GM12878 (cell line): ENCODE measurements around the gene DLEC1. TPM values are rescaled to one million over a fixed set of nuclear protein-coding genes. Genes with fewer than 3 reads are reported as not detected.

Source experiments
- ATF7 ChIP-seq: fragments of 450-650 bp; IDR thresholded peaks from 2 replicates; pipeline ENCODE4 v1.6.1; 2016; ENCODE audit warnings: low read depth, mild to moderate bottlenecking
- BACH1 ChIP-seq: fragments of 450-650 bp; IDR thresholded peaks from 2 replicates; pipeline ENCODE4 v1.6.1; 2017; ENCODE audit warnings: mild to moderate bottlenecking, borderline replicate concordance
- EED ChIP-seq: sonication (generic); IDR thresholded peaks from 2 replicates; pipeline ENCODE4 v1.6.1; 2016; ENCODE audit warnings: antibody characterized with exemption, low read depth
- GABPA ChIP-seq: IDR thresholded peaks from 2 replicates; pipeline ENCODE4 v1.6.1; 2014; ENCODE audit warnings: antibody characterized with exemption, low read depth, mild to moderate bottlenecking, inconsistent platforms
- HCFC1 ChIP-seq: fragments of 150-350 bp; IDR thresholded peaks from 2 replicates; pipeline ENCODE4 v1.6.1; 2014; ENCODE audit warnings: low read length
- HDAC6 ChIP-seq: fragments of 200-600 bp; sonication (generic); IDR thresholded peaks from one replicate; pipeline ENCODE4 v1.8.0; 2017; ENCODE audit warnings: antibody characterized with exemption; ENCODE audit not compliant: unreplicated experiment
- IKZF2 ChIP-seq, 2 experiments: fragments of 450-650 bp; IDR thresholded peaks; 2 replicates each; pipeline ENCODE4 v1.6.1; 2017; ENCODE audit warnings: mild to moderate bottlenecking in 2 of 2, moderate library complexity in 2 of 2
- MEF2B ChIP-seq: fragments of 450-650 bp; IDR thresholded peaks from 2 replicates; pipeline ENCODE4 v1.6.1; 2018; ENCODE audit warnings: mild to moderate bottlenecking, moderate library complexity; ENCODE audit not compliant: partially characterized antibody, poor library complexity, severe bottlenecking
- NFIC ChIP-seq: IDR thresholded peaks from 2 replicates; pipeline ENCODE4 v1.6.1; 2012; ENCODE audit warnings: low read depth, mild to moderate bottlenecking, inconsistent platforms, low read length, moderate library complexity
- NR2C1 ChIP-seq: fragments of 450-650 bp; IDR thresholded peaks from 2 replicates; pipeline ENCODE4 v1.6.1; 2017; ENCODE audit warnings: antibody characterized with exemption, mild to moderate bottlenecking, moderate library complexity
- POU2F2 ChIP-seq: IDR thresholded peaks from 3 replicates; pipeline ENCODE4 v1.6.1; 2011; ENCODE audit warnings: low read depth, mild to moderate bottlenecking, low read length, borderline replicate concordance
- RAD21 ChIP-seq: IDR thresholded peaks from 2 replicates; pipeline ENCODE4 v1.6.1; 2011; ENCODE audit warnings: mild to moderate bottlenecking, low read depth, low read length, moderate library complexity; ENCODE audit not compliant: insufficient read depth
- SIN3A ChIP-seq: IDR thresholded peaks from 2 replicates; pipeline ENCODE4 v1.6.1; 2012; ENCODE audit warnings: low read depth, low read length, improper control_type of control experiment
- SMARCA5 ChIP-seq: fragments of 450-650 bp; IDR thresholded peaks from 2 replicates; pipeline ENCODE4 v1.6.1; 2017; ENCODE audit warnings: mild to moderate bottlenecking
- SMC3 ChIP-seq: IDR thresholded peaks from 2 replicates; pipeline ENCODE4 v1.6.1; 2011; ENCODE audit warnings: low read length, improper control_type of control experiment, borderline replicate concordance
- SREBF2 ChIP-seq: IDR thresholded peaks from 2 replicates; pipeline ENCODE4 v1.6.1; 2012; ENCODE audit warnings: mild to moderate bottlenecking, low read length
- STAT3 ChIP-seq: IDR thresholded peaks from 2 replicates; pipeline ENCODE4 v1.6.1; 2011; ENCODE audit warnings: low read depth, low read length, improper control_type of control experiment
- SUZ12 ChIP-seq: fragments of 200-600 bp; sonication (generic); IDR thresholded peaks from one replicate; pipeline ENCODE4 v1.6.1; 2018; ENCODE audit warnings: antibody characterized with exemption, mild to moderate bottlenecking; ENCODE audit not compliant: unreplicated experiment
- ZSCAN29 ChIP-seq: fragments of 450-650 bp; IDR thresholded peaks from 2 replicates; pipeline ENCODE4 v1.6.1; 2017; ENCODE audit warnings: mild to moderate bottlenecking, moderate library complexity
- polyA plus RNA-seq, 11 experiments: library from polyadenylated mRNA; depleted of rRNA in 4 of 11; unstranded in 6 of 11; stranded (reverse) in 5 of 11; fragments of >200 nt; fragmentation: Nextera tagmentation in 4 of 11; fragmentation: Illumina TruSeq in 1 of 11; extraction: Ambion mirVana in 4 of 11; extraction: Trizol in 1 of 11; gene quantifications; 1 replicate in 1 of 11; 2 replicates in 10 of 11; pipeline versions ENCODE4 v1.2.1 to v1.2.3, GENCODE V29; 2011 to 2016; ENCODE audit warnings: inconsistent platforms in 2 of 11, missing spikeins in 2 of 11, low read depth in 1 of 11
- total RNA-seq, 4 experiments: library from RNA; depleted of rRNA in 3 of 4; stranded (reverse); fragments of >200 nt in 3 of 4; fragmentation: Illumina TruSeq in 1 of 4; extraction: Trizol in 1 of 4; gene quantifications; 2 replicates each; pipeline versions ENCODE4 v1.2.1 to v1.2.3, GENCODE V29; 2013 to 2021
- TF ChIP-seq, protein P1 (sequence below): IDR thresholded peaks from 2 replicates; pipeline ENCODE4 v1.6.1; 2012; ENCODE audit warnings: improper control_type of control experiment, low read depth, low read length; ENCODE audit not compliant: insufficient replicate concordance
- TF ChIP-seq, protein P2 (sequence below): fragments of 450-650 bp; conservative IDR thresholded peaks from 2 replicates; pipeline ENCODE4 v1.6.1; 2017; ENCODE audit warnings: mild to moderate bottlenecking, moderate library complexity
- TF ChIP-seq, protein P3 (sequence below), 3 experiments: IDR thresholded peaks in 2 of 3; conservative IDR thresholded peaks in 1 of 3; 2 replicates each; pipeline ENCODE4 v1.5.1; 2011; ENCODE audit warnings: low read depth in 3 of 3, low read length in 3 of 3, mild to moderate bottlenecking in 3 of 3, control low read depth in 2 of 3, moderate library complexity in 2 of 3, inconsistent platforms in 1 of 3, mixed read lengths in 1 of 3; ENCODE audit not compliant: control insufficient read depth in 2 of 3, insufficient read depth in 1 of 3; ENCODE audit errors: extremely low read depth in 1 of 3

The DLEC1 gene
- total and polyA plus RNA-seq, 10 of the 15 experiments (the other 5 are each of a cell fraction or from before 2014, with no cell fraction given) = 0.03 to 0.29 (median 0.07) TPM; not detected in 3

DNA sequence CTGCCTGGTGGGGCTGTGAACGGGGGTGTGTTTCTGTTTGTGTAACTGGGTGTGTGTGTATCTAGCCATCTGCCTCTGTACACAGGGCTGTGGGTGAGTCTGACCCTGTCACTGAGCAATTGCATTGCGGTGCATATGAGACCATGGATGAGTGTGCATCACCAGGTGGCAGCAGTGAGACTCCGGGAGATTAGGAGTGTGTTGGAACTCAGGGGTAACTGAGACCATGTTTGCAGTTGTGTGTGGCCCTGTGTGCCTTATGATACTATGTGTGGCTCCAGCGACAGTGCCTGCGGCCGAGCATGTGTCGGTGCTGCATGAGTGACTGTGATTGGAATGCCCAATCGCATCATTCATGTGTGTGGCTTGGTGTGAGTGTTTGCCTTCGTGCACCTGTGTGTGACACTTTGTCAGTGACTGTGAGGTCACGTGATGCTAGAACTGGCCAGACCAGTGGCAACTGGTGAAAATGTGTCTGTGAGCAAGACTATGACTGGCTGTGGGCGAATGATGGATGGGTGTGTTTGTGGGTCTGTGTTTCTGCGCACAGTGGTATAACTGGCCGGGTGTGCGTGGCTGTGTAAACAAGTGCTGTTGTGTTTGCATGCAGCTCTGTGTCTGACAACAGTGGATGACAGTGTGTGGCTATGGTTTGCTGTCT lies 34.5 kb upstream of the DLEC1 start (continued):
- no peak for TF ChIP-seq BACH1
- no peak for TF ChIP-seq STAT3
- no peak for TF ChIP-seq SIN3A
- no peak for TF ChIP-seq IKZF2 (IDR thresholded peaks at IDR 0.05)
- no peak for TF ChIP-seq GABPA
- no peak for TF ChIP-seq NR2C1
- TF ChIP-seq SUZ12 = no peak
- no peak for TF ChIP-seq ATF7
- TF ChIP-seq SMARCA5 = peak; percentile 55; the same call in 1 of the 2 replicates
- no peak for TF ChIP-seq SREBF2
- peak; percentile 39; the same call in 1 of the 2 replicates for TF ChIP-seq RAD21
- TF ChIP-seq HCFC1 = no peak
- TF ChIP-seq HDAC6 = no peak
- TF ChIP-seq POU2F2 = no peak
- TF ChIP-seq, protein P1, sequence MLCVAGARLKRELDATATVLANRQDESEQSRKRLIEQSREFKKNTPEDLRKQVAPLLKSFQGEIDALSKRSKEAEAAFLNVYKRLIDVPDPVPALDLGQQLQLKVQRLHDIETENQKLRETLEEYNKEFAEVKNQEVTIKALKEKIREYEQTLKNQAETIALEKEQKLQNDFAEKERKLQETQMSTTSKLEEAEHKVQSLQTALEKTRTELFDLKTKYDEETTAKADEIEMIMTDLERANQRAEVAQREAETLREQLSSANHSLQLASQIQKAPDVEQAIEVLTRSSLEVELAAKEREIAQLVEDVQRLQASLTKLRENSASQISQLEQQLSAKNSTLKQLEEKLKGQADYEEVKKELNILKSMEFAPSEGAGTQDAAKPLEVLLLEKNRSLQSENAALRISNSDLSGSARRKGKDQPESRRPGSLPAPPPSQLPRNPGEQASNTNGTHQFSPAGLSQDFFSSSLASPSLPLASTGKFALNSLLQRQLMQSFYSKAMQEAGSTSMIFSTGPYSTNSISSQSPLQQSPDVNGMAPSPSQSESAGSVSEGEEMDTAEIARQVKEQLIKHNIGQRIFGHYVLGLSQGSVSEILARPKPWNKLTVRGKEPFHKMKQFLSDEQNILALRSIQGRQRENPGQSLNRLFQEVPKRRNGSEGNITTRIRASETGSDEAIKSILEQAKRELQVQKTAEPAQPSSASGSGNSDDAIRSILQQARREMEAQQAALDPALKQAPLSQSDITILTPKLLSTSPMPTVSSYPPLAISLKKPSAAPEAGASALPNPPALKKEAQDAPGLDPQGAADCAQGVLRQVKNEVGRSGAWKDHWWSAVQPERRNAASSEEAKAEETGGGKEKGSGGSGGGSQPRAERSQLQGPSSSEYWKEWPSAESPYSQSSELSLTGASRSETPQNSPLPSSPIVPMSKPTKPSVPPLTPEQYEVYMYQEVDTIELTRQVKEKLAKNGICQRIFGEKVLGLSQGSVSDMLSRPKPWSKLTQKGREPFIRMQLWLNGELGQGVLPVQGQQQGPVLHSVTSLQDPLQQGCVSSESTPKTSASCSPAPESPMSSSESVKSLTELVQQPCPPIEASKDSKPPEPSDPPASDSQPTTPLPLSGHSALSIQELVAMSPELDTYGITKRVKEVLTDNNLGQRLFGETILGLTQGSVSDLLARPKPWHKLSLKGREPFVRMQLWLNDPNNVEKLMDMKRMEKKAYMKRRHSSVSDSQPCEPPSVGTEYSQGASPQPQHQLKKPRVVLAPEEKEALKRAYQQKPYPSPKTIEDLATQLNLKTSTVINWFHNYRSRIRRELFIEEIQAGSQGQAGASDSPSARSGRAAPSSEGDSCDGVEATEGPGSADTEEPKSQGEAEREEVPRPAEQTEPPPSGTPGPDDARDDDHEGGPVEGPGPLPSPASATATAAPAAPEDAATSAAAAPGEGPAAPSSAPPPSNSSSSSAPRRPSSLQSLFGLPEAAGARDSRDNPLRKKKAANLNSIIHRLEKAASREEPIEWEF = no peak
- peak; percentile 63; the same call in 1 of the 2 replicates for TF ChIP-seq SMC3
- no peak for TF ChIP-seq MEF2B
- TF ChIP-seq, protein P2, sequence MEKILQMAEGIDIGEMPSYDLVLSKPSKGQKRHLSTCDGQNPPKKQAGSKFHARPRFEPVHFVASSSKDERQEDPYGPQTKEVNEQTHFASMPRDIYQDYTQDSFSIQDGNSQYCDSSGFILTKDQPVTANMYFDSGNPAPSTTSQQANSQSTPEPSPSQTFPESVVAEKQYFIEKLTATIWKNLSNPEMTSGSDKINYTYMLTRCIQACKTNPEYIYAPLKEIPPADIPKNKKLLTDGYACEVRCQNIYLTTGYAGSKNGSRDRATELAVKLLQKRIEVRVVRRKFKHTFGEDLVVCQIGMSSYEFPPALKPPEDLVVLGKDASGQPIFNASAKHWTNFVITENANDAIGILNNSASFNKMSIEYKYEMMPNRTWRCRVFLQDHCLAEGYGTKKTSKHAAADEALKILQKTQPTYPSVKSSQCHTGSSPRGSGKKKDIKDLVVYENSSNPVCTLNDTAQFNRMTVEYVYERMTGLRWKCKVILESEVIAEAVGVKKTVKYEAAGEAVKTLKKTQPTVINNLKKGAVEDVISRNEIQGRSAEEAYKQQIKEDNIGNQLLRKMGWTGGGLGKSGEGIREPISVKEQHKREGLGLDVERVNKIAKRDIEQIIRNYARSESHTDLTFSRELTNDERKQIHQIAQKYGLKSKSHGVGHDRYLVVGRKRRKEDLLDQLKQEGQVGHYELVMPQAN = no peak
- TF ChIP-seq, protein P3, sequence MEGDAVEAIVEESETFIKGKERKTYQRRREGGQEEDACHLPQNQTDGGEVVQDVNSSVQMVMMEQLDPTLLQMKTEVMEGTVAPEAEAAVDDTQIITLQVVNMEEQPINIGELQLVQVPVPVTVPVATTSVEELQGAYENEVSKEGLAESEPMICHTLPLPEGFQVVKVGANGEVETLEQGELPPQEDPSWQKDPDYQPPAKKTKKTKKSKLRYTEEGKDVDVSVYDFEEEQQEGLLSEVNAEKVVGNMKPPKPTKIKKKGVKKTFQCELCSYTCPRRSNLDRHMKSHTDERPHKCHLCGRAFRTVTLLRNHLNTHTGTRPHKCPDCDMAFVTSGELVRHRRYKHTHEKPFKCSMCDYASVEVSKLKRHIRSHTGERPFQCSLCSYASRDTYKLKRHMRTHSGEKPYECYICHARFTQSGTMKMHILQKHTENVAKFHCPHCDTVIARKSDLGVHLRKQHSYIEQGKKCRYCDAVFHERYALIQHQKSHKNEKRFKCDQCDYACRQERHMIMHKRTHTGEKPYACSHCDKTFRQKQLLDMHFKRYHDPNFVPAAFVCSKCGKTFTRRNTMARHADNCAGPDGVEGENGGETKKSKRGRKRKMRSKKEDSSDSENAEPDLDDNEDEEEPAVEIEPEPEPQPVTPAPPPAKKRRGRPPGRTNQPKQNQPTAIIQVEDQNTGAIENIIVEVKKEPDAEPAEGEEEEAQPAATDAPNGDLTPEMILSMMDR (IDR thresholded peaks at IDR 0.05 in 2 of 3, conservative IDR thresholded peaks at IDR 0.05 in 1 of 3; ENCODE audit: control insufficient read depth in 2 of 3, extremely low read depth in 1 of 3, insufficient read depth in 1 of 3, low read depth in 3 of 3, low read length in 3 of 3) = peak; percentile 68 to 76 (median 73)
- TF ChIP-seq NFIC = no peak
- TF ChIP-seq ZSCAN29 = no peak
- TF ChIP-seq EED = no peak
